Activated CD4-positive, alpha-beta T cell treated with anti-CD3 and anti-CD28 coated beads for 36 hours (primary cell): ENCODE results near the gene RPN1. TPM values are rescaled to one million over a fixed set of nuclear protein-coding genes. Genes with fewer than 3 reads are reported as not detected.
"Not testable (repeated sequence)": the region's sequence is repeated elsewhere in the genome, so short reads cannot be mapped to it uniquely, and the experiment has no call there.

ENCODE experiments used
- ATAC-seq: fragments of 200-7000 bp; cut with Tn5 transposase; one replicate; pipeline ENCODE4 v1.10.0; 2021; ENCODE audit warnings: mild to moderate bottlenecking, moderate library complexity
- CTCF ChIA-PET: fragments of 350-600 bp; sonication (Branson Sonifier 250); formaldehyde crosslinking; loops from one replicate; lab custom pipeline; 2021; ENCODE audit warnings: antibody characterized with exemption; lab: Charles Lee
- POLR2A ChIA-PET: fragments of 350-600 bp; sonication (Branson Sonifier 250); formaldehyde crosslinking; loops from one replicate; lab custom pipeline; 2021; ENCODE audit warnings: antibody characterized with exemption, inconsistent platforms; lab: Charles Lee
- DNase-seq: peaks from one replicate; pipeline ENCODE4 v3.0.0-alpha.2; 2020
- H3K27ac Mint-ChIP-seq: one replicate; pipeline ENCODE4 v1.8.0; 2021; ENCODE audit warnings: mixed read lengths
- H3K27me3 Mint-ChIP-seq: one replicate; pipeline ENCODE4 v1.8.0; 2021; ENCODE audit warnings: mixed read lengths
- H3K36me3 Mint-ChIP-seq: one replicate; pipeline ENCODE4 v1.8.0; 2021; ENCODE audit warnings: low read depth, mixed read lengths
- H3K4me1 Mint-ChIP-seq: one replicate; pipeline ENCODE4 v1.8.0; 2021; ENCODE audit warnings: mixed read lengths
- H3K4me3 Mint-ChIP-seq: one replicate; pipeline ENCODE4 v1.8.0; 2021; ENCODE audit warnings: mild to moderate bottlenecking, moderate library complexity, mixed read lengths
- H3K9me3 Mint-ChIP-seq: one replicate; pipeline ENCODE4 v1.8.0; 2021; ENCODE audit warnings: low read depth, mixed read lengths
- intact Hi-C, 2 experiments: fragments of 100-400 bp; cut with DNase I in 1 of 2; cut with micrococcal nuclease in 1 of 2; formaldehyde crosslinking; loops; one replicate each; pipeline versions ENCODE4 v1.14.2 to v1.15.1; 2022 to 2024; cut with DNase I, micrococcal nuclease
- total RNA-seq, 2 experiments: library from RNA; stranded (reverse); gene quantifications; one replicate each; pipeline ENCODE4 v1.2.3, GENCODE V29; 2021

RPN1 gene
- total RNA-seq, 2 experiments from 2014 or later: 138 to 153 TPM

- ATAC-seq: no peak
- H3K36me3 Mint-ChIP-seq: peaks cover 2% of the 10 kb centered on the region
- H3K9me3 Mint-ChIP-seq: peaks cover 4% of the 10 kb centered on the region
- H3K4me3 Mint-ChIP-seq: no peak overlapping the region
- DNase-seq: peak; percentile 22
- H3K27ac Mint-ChIP-seq: no peak overlapping the region
- H3K27me3 Mint-ChIP-seq: peaks cover 3% of the 10 kb centered on the region
- H3K4me1 Mint-ChIP-seq: peaks cover 6% of the 10 kb centered on the region
- CTCF ChIA-PET: interaction anchor here (1.0 kb wide), 1 partner anchor 11 kb away, joined by 3 read pairs; no protein-coding TSS in a partner anchor
- POLR2A ChIA-PET: no interaction called here
- intact Hi-C loops: no loop called here
These were observed 59.7 kb downstream of the RPN1 start for GRCh38 chr3:128590948-128591347.

- H3K27me3 Mint-ChIP-seq, DNase-seq, H3K4me1 Mint-ChIP-seq, H3K36me3 Mint-ChIP-seq, H3K9me3 Mint-ChIP-seq, H3K4me3 Mint-ChIP-seq, intact Hi-C loops, H3K27ac Mint-ChIP-seq, POLR2A ChIA-PET, ATAC-seq: not testable (repeated sequence)
- CTCF ChIA-PET: interaction anchor here (1.0 to 1.6 kb wide), 2 partner anchors 12 to 91 kb away, joined by 3 to 5 read pairs; no protein-coding TSS in a partner anchor
These were observed 60.6 kb downstream of the RPN1 start for GRCh38 chr3:128589985-128590384.

GRCh38 chr3:128588147-128588546, 62.5 kb downstream of the RPN1 start:
- Mint-ChIP-seq H3K4me1 (peaks cover 6% of the 10 kb centered on the region), H3K4me3 (no peak overlapping the region), H3K9me3 (peaks cover 4% of the 10 kb centered on the region)

GRCh38 chr3:128587391-128587790, 63.2 kb downstream of the RPN1 start:
- intact Hi-C loops: no loop called here
- CTCF ChIA-PET: interaction anchor here (1.1 kb wide), 1 partner anchor 9 kb away, joined by 3 read pairs; no protein-coding TSS in a partner anchor
- Mint-ChIP-seq H3K4me1 (peaks cover 6% of the 10 kb centered on the region), H3K9me3 (peaks cover 4% of the 10 kb centered on the region), H3K36me3 (peaks cover 2% of the 10 kb centered on the region), H3K27me3 (peaks cover 10% of the 10 kb centered on the region), H3K27ac (no peak overlapping the region), H3K4me3 (no peak overlapping the region)
- DNase-seq (no peak), ATAC-seq (no peak)
- POLR2A ChIA-PET: no interaction called here

More at GRCh38 chr3:128588147-128588546, 62.5 kb downstream of the RPN1 start:
- Mint-ChIP-seq H3K27ac (no peak overlapping the region), H3K27me3 (peaks cover 7% of the 10 kb centered on the region), H3K36me3 (peaks cover 2% of the 10 kb centered on the region)
- intact Hi-C loops: no loop called here
- ATAC-seq (no peak), DNase-seq (no peak)
- ChIA-PET CTCF (interaction anchor here (0.7 to 1.1 kb wide), 2 partner anchors 8 to 23 kb away, joined by 3 read pairs; no protein-coding TSS in a partner anchor), POLR2A (no interaction called here)

- H3K9me3 Mint-ChIP-seq, POLR2A ChIA-PET, H3K4me3 Mint-ChIP-seq, DNase-seq, intact Hi-C loops, CTCF ChIA-PET, H3K4me1 Mint-ChIP-seq, H3K36me3 Mint-ChIP-seq, H3K27ac Mint-ChIP-seq, ATAC-seq: not testable (repeated sequence)
- peaks cover 11% of the 10 kb centered on the region for H3K27me3 Mint-ChIP-seq
These were observed 63.7 kb downstream of the RPN1 start for GRCh38 chr3:128586932-128587331.

GRCh38 chr3:128586391-128586790, 64.2 kb downstream of the RPN1 start:
- H3K4me3 Mint-ChIP-seq, intact Hi-C loops, DNase-seq, H3K36me3 Mint-ChIP-seq, H3K27ac Mint-ChIP-seq, ATAC-seq, H3K9me3 Mint-ChIP-seq, CTCF ChIA-PET, H3K4me1 Mint-ChIP-seq, POLR2A ChIA-PET: not testable (repeated sequence)
- peaks cover 11% of the 10 kb centered on the region for H3K27me3 Mint-ChIP-seq

GRCh38 chr3:128585974-128586373, 64.6 kb downstream of the RPN1 start:
- peak overlapping the region; percentile 38 for H3K27ac Mint-ChIP-seq
- no peak for DNase-seq
- CTCF ChIA-PET: no interaction called here
- ATAC-seq: no peak
- H3K4me3 Mint-ChIP-seq: no peak overlapping the region
- intact Hi-C loops: loop anchor here in 1 of 2 experiments (2.0 kb wide), 1 partner anchor 87 kb away; no protein-coding TSS in a partner anchor
- H3K27me3 Mint-ChIP-seq: peaks cover 11% of the 10 kb centered on the region
- peaks cover 2% of the 10 kb centered on the region for H3K36me3 Mint-ChIP-seq
- POLR2A ChIA-PET: no interaction called here
- H3K9me3 Mint-ChIP-seq: peaks cover 4% of the 10 kb centered on the region
- H3K4me1 Mint-ChIP-seq: peaks cover 6% of the 10 kb centered on the region

- H3K27me3 Mint-ChIP-seq: peaks cover 11% of the 10 kb centered on the region
- peaks cover 2% of the 10 kb centered on the region for H3K36me3 Mint-ChIP-seq
- DNase-seq (no peak), ATAC-seq (no peak)
- no peak overlapping the region for H3K4me3 Mint-ChIP-seq
- intact Hi-C loops: loop anchor here in 1 of 2 experiments (2.0 kb wide), 1 partner anchor 86 kb away; no protein-coding TSS in a partner anchor
- H3K27ac Mint-ChIP-seq: no peak overlapping the region
- peaks cover 4% of the 10 kb centered on the region for H3K9me3 Mint-ChIP-seq
- ChIA-PET POLR2A (no interaction called here), CTCF (interaction anchor here (0.6 to 2.7 kb wide), 5 partner anchors 12 to 231 kb away, joined by 3 to 25 read pairs (median 4); no protein-coding TSS in a partner anchor)
- H3K4me1 Mint-ChIP-seq: peaks cover 6% of the 10 kb centered on the region
These were observed 65.4 kb downstream of the RPN1 start for GRCh38 chr3:128585189-128585588.

GRCh38 chr3:128584412-128585020, 66.1 kb downstream of the RPN1 start:
- Mint-ChIP-seq H3K9me3 (peaks cover 2% of the 10 kb centered on the region), H3K4me3 (no peak overlapping the region), H3K27me3 (peaks cover 11% of the 10 kb centered on the region), H3K36me3 (peaks cover 2% of the 10 kb centered on the region), H3K27ac (no peak overlapping the region), H3K4me1 (peaks cover 6% of the 10 kb centered on the region)
- ATAC-seq (peak; percentile 99), DNase-seq (peak; percentile 81)
- ChIA-PET CTCF (interaction anchor here (0.6 to 2.7 kb wide), 9 partner anchors 12 to 230 kb away, joined by 3 to 25 read pairs (median 4); no protein-coding TSS in a partner anchor), POLR2A (no interaction called here)
- intact Hi-C loops: loop anchor here in 1 of 2 experiments (1.0 to 2.0 kb wide), 2 partner anchors 86 to 158 kb away; no protein-coding TSS in a partner anchor

- POLR2A ChIA-PET: no interaction called here
- Mint-ChIP-seq H3K27ac (no peak overlapping the region), H3K4me3 (no peak overlapping the region), H3K36me3 (no peaks in the 10 kb centered on the region), H3K4me1 (no peaks in the 10 kb centered on the region), H3K9me3 (peaks cover 2% of the 10 kb centered on the region), H3K27me3 (peaks cover 11% of the 10 kb centered on the region)
- intact Hi-C loops: no loop called here
- DNase-seq (no peak), ATAC-seq (no peak)
- CTCF ChIA-PET: interaction anchor here (1.0 to 1.2 kb wide), 2 partner anchors 154 to 156 kb away, joined by 3 to 6 read pairs; no protein-coding TSS in a partner anchor
These were observed 69.1 kb downstream of the RPN1 start for GRCh38 chr3:128581566-128581965.

GRCh38 chr3:128579927-128580326, 70.7 kb downstream of the RPN1 start:
- Mint-ChIP-seq H3K27me3 (peaks cover 11% of the 10 kb centered on the region), H3K36me3 (no peaks in the 10 kb centered on the region), H3K4me1 (no peaks in the 10 kb centered on the region), H3K27ac (no peak overlapping the region), H3K9me3 (peaks cover 2% of the 10 kb centered on the region), H3K4me3 (no peak overlapping the region)
- ChIA-PET CTCF (interaction anchor here (1.0 to 1.7 kb wide), 2 partner anchors 28 to 39 kb away, joined by 3 to 6 read pairs; no protein-coding TSS in a partner anchor), POLR2A (no interaction called here)
- intact Hi-C loops: no loop called here
- DNase-seq: peak; percentile 32
- ATAC-seq: no peak
